Right lung (tissue), 5 donors: ENCODE data around the gene C1QTNF1. TPM values are rescaled to one million over a fixed set of nuclear protein-coding genes. Genes with fewer than 3 reads are reported as not detected.
"Not testable (repeated sequence)": the region's sequence is repeated elsewhere in the genome, so short reads cannot be mapped to it uniquely, and the experiment has no call there.

Experiments
- DNase-seq, 2 donors: peaks; one replicate each; pipeline ENCODE4 v3.0.0-alpha.2; 2013
- polyA plus RNA-seq, 5 donors: library from polyadenylated mRNA; unstranded; fragments of 120-200 nt; gene quantifications; one replicate each; pipeline versions ENCODE4 v1.2.1 to v1.2.3, GENCODE V29; 2013; ENCODE audit warnings: inconsistent platforms in 1 of 5, low replicate concordance in 1 of 5; ENCODE audit not compliant: insufficient read length in 5 of 5, insufficient read depth in 1 of 5

C1QTNF1 gene
- polyA plus RNA-seq, 5 donors: 1.5 to 2.7 (median 2.2) TPM

- DNase-seq: no peak
These were observed 1.4 kb upstream of the C1QTNF1 start for GRCh38 chr17:79022507-79022991.

GRCh38 chr17:79023180-79023705 lies 726 bp upstream of the C1QTNF1 start:
- DNase-seq: no peak

- no peak for DNase-seq
These were observed 1.1 kb downstream of the C1QTNF1 start for GRCh38 chr17:79024901-79025737.

- DNase-seq: no peak
These were observed 2.7 kb downstream of the C1QTNF1 start for GRCh38 chr17:79026376-79027273.

GRCh38 chr17:79027274-79027924 lies 3.4 kb downstream of the C1QTNF1 start:
- DNase-seq: no peak

- DNase-seq: no peak
These were observed 4.0 kb downstream of the C1QTNF1 start for GRCh38 chr17:79027925-79028491.

- DNase-seq: no peak
These were observed 4.7 kb downstream of the C1QTNF1 start for GRCh38 chr17:79028496-79029326.

GRCh38 chr17:79029327-79030009 lies 5.5 kb downstream of the C1QTNF1 start:
- DNase-seq: no peak

- not testable (repeated sequence) for DNase-seq
These were observed 6.7 kb downstream of the C1QTNF1 start for GRCh38 chr17:79030636-79031035.

- no peak for DNase-seq
These were observed 8.3 kb downstream of the C1QTNF1 start for GRCh38 chr17:79031996-79032875.

- no peak for DNase-seq
These were observed 9.2 kb downstream of the C1QTNF1 start for GRCh38 chr17:79033046-79033616.

GRCh38 chr17:79033741-79034501 lies 10.0 kb downstream of the C1QTNF1 start:
- DNase-seq: no peak

- DNase-seq: no peak
These were observed 11.0 kb downstream of the C1QTNF1 start for GRCh38 chr17:79034931-79035485.

GRCh38 chr17:79035686-79036085 lies 11.7 kb downstream of the C1QTNF1 start:
- DNase-seq: no peak

GRCh38 chr17:79036181-79036580 lies 12.2 kb downstream of the C1QTNF1 start:
- no peak for DNase-seq

- no peak for DNase-seq
These were observed 12.6 kb downstream of the C1QTNF1 start for GRCh38 chr17:79036596-79036995.

- no peak for DNase-seq
These were observed 14.7 kb downstream of the C1QTNF1 start for GRCh38 chr17:79038545-79039135.
